Right renal cortex interstitium (tissue), 3 donors: ENCODE measurements around the gene ADORA2A. TPM values are rescaled to one million over a fixed set of nuclear protein-coding genes. Genes with fewer than 3 reads are reported as not detected.
A peak's percentile ranks its signal among the peaks of the same experiment; 100 is the strongest.

Experiments used
- DNase-seq, 3 donors: peaks; one replicate each; pipeline ENCODE4 v3.0.0-alpha.2; 2013; ENCODE audit warnings: low read depth in 3 of 3, low spot score in 2 of 3
- polyA plus RNA-seq, 3 donors: library from polyadenylated mRNA; unstranded; fragments of 120-200 nt; gene quantifications; one replicate each; pipeline ENCODE4 v1.2.1, GENCODE V29; 2013; ENCODE audit not compliant: insufficient read length in 3 of 3

Gene ADORA2A
- polyA plus RNA-seq, 3 donors: 5.4 to 7.3 (median 5.9) TPM

- no peak for DNase-seq
These were observed 4.1 kb downstream of the ADORA2A start for GRCh38 chr22:24431309-24432034.

GRCh38 chr22:24432059-24432853, 4.9 kb downstream of the ADORA2A start:
- no peak for DNase-seq

GRCh38 chr22:24433001-24433827, 5.8 kb downstream of the ADORA2A start:
- DNase-seq: no peak

GRCh38 chr22:24433828-24434470, 6.5 kb downstream of the ADORA2A start:
- no peak for DNase-seq

GRCh38 chr22:24434471-24435322, 7.3 kb downstream of the ADORA2A start:
- DNase-seq: peak in 2 of 3 donors; percentile 49 to 62

GRCh38 chr22:24435323-24435645, 7.9 kb downstream of the ADORA2A start:
- no peak for DNase-seq

- no peak for DNase-seq
These were observed 8.5 kb downstream of the ADORA2A start for GRCh38 chr22:24435861-24436371.

- no peak for DNase-seq
These were observed 9.2 kb downstream of the ADORA2A start for GRCh38 chr22:24436553-24436952.

- DNase-seq: no peak
These were observed 9.7 kb downstream of the ADORA2A start for GRCh38 chr22:24437091-24437490.

- DNase-seq: no peak
These were observed 10.4 kb downstream of the ADORA2A start for GRCh38 chr22:24437741-24438328.

GRCh38 chr22:24440270-24440717, 12.9 kb downstream of the ADORA2A start:
- no peak for DNase-seq

GRCh38 chr22:24440718-24441405, 13.5 kb downstream of the ADORA2A start:
- DNase-seq: no peak

GRCh38 chr22:24441406-24442351, 14.3 kb downstream of the ADORA2A start:
- no peak for DNase-seq

- no peak for DNase-seq
These were observed 14.9 kb downstream of the ADORA2A start for GRCh38 chr22:24442352-24442744.

- no peak for DNase-seq
These were observed 16.3 kb downstream of the ADORA2A start for GRCh38 chr22:24443668-24444067.

- no peak for DNase-seq
These were observed 16.9 kb downstream of the ADORA2A start for GRCh38 chr22:24444251-24444650.

- peak in 1 of 3 donors; percentile 60 for DNase-seq
These were observed 17.5 kb downstream of the ADORA2A start for GRCh38 chr22:24444729-24445466.
